GM12878 (cell line): ENCODE data around the gene PCDHGA1. TPM values are rescaled to one million over a fixed set of nuclear protein-coding genes. Genes with fewer than 3 reads are reported as not detected.
A peak's percentile ranks its signal among the peaks of the same experiment; 100 is the strongest.

Experiments used
- ATAC-seq: fragments of 200-7000 bp; cut with Tn5 transposase; 3 replicates; pipeline ENCODE4 v1.9.1; 2020; ENCODE audit warnings: mild to moderate bottlenecking, moderate library complexity
- BruUV-seq: library from RNA; stranded (reverse); fragments of 400-500 nt; replicated peaks from 2 replicates; lab custom pipeline; 2021; lab: Mats Ljungman, UMichigan
- CTCF ChIA-PET: fragments of 300-600 bp; sonication (Branson Sonifier 250); formaldehyde crosslinking; extraction: SDS; loops from one replicate; lab custom pipeline; 2021; ENCODE audit warnings: inconsistent platforms; lab: Yijun Ruan, JAX
- POLR2A ChIA-PET: fragments of 350-600 bp; formaldehyde crosslinking; extraction: SDS; loops from one replicate; lab custom pipeline; 2021; ENCODE audit warnings: inconsistent platforms; lab: Charles Lee
- RAD21 ChIA-PET: fragments of 300-600 bp; sonication (Branson Sonifier 250); formaldehyde crosslinking; loops from one replicate; lab custom pipeline; 2023; ENCODE audit warnings: antibody characterized with exemption; ENCODE audit not compliant: unreplicated experiment; lab: Charles Lee
- SMC1A ChIA-PET: fragments of 300-600 bp; sonication (Branson Sonifier 250); formaldehyde crosslinking; loops from one replicate; lab custom pipeline; 2023; ENCODE audit not compliant: unreplicated experiment, uncharacterized antibody; lab: Charles Lee
- DNase-seq: peaks from one replicate; pipeline ENCODE4 v3.0.0-alpha.2; 2011; ENCODE audit warnings: low read depth, low spot score
- FAIRE-seq: peaks from 3 replicates; lab custom pipeline; 2011; peaks lifted over from hg19 to GRCh38; lab: Jason Lieb, UNC
- H2AFZ ChIP-seq: 2 replicates; pipeline ENCODE4 v1.6.0; 2011; ENCODE audit warnings: low read depth, low read length, control low read depth; ENCODE audit not compliant: control insufficient read depth
- H3K27ac ChIP-seq: 2 replicates; pipeline ENCODE4 v1.5.1; 2011; ENCODE audit warnings: control low read depth; ENCODE audit not compliant: control insufficient read depth, insufficient read depth
- H3K27me3 ChIP-seq, 2 experiments: replicated peaks in 1 of 2; 2 replicates each; pipeline versions ENCODE4 v1.6.0 to v1.6.1; 2011; ENCODE audit warnings: low read length in 1 of 2; ENCODE audit not compliant: control insufficient read depth in 2 of 2, insufficient read depth in 2 of 2
- H3K36me3 ChIP-seq, 2 experiments: 2 replicates each; pipeline ENCODE4 v1.5.1; 2011; ENCODE audit warnings: low read length in 1 of 2; ENCODE audit not compliant: control insufficient read depth in 2 of 2, insufficient read depth in 2 of 2
- H3K4me1 ChIP-seq: 2 replicates; pipeline ENCODE4 v1.6.1; 2011; ENCODE audit warnings: mild to moderate bottlenecking, low read length, moderate library complexity, mixed read lengths; ENCODE audit not compliant: control insufficient read depth, insufficient read depth
- H3K4me2 ChIP-seq: 2 replicates; pipeline ENCODE4 v1.6.0; 2011; ENCODE audit warnings: control low read depth; ENCODE audit not compliant: control insufficient read depth, insufficient read depth
- H3K4me3 ChIP-seq: fragments of 200-600 bp; sonication (generic); 2 replicates; pipeline ENCODE4 v1.5.1; 2016
- H3K79me2 ChIP-seq: 2 replicates; pipeline ENCODE4 v1.6.0; 2011; ENCODE audit warnings: low read length; ENCODE audit not compliant: control insufficient read depth, insufficient read depth
- H3K9ac ChIP-seq: 2 replicates; pipeline ENCODE4 v1.8.0; 2011; ENCODE audit warnings: low read length, control low read depth, mixed read lengths; ENCODE audit not compliant: control insufficient read depth, insufficient read depth
- H3K9me3 ChIP-seq: replicated peaks from 3 replicates; pipeline ENCODE4 v1.5.1; 2011; ENCODE audit warnings: mild to moderate bottlenecking, low read length; ENCODE audit not compliant: control insufficient read depth, insufficient read depth
- H4K20me1 ChIP-seq: 2 replicates; pipeline ENCODE4 v1.6.0; 2011; ENCODE audit not compliant: control insufficient read depth, insufficient read depth
- BCL11A ChIP-seq: IDR thresholded peaks from 2 replicates; pipeline ENCODE4 v1.6.1; 2011; ENCODE audit warnings: low read depth, low read length
- CHD1 ChIP-seq: IDR thresholded peaks from 2 replicates; pipeline ENCODE4 v1.6.1; 2012; ENCODE audit warnings: low read depth, low read length, improper control_type of control experiment
- GATAD2B ChIP-seq: fragments of 450-650 bp; conservative IDR thresholded peaks from 2 replicates; pipeline ENCODE4 v1.6.1; 2017; ENCODE audit warnings: low read depth, mild to moderate bottlenecking, moderate library complexity
- LARP7 ChIP-seq: fragments of 450-650 bp; IDR thresholded peaks from 2 replicates; pipeline ENCODE4 v1.6.1; 2017; ENCODE audit warnings: mild to moderate bottlenecking
- NFIC ChIP-seq: IDR thresholded peaks from 2 replicates; pipeline ENCODE4 v1.6.1; 2012; ENCODE audit warnings: low read depth, mild to moderate bottlenecking, inconsistent platforms, low read length, moderate library complexity
- PAX5 ChIP-seq: IDR thresholded peaks from 2 replicates; pipeline ENCODE4 v1.6.1; 2011; ENCODE audit warnings: low read depth, low read length, borderline replicate concordance
- RFX5 ChIP-seq: IDR thresholded peaks from 2 replicates; pipeline ENCODE4 v1.6.1; 2011; ENCODE audit warnings: low read depth, low read length, improper control_type of control experiment
- STAT1 ChIP-seq: fragments of 450-650 bp; conservative IDR thresholded peaks from 2 replicates; pipeline ENCODE4 v1.6.1; 2014; ENCODE audit warnings: antibody characterized with exemption, mild to moderate bottlenecking
- TARDBP ChIP-seq: IDR thresholded peaks from 2 replicates; pipeline ENCODE4 v1.6.1; 2016; ENCODE audit warnings: borderline replicate concordance
- WGBS: methylation state at CpG from one replicate; pipeline ENCODE4 v1.1.6; 2016; ENCODE audit warnings: low lambda C conversion rate; ENCODE audit not compliant: insufficient replicate concordance, insufficient coverage; ENCODE audit errors: missing lambda C conversion rate; 5-methylcytosine and 5-hydroxymethylcytosine counted together
- in situ Hi-C: fragments of 300-500 bp; cut with MboI; formaldehyde crosslinking; loops from 9 replicates; pipeline ENCODE4 v1.14.3; 2018; ENCODE audit warnings: mixed read lengths
- intact Hi-C: fragments of 100-400 bp; cut with micrococcal nuclease; formaldehyde crosslinking; loops from one replicate; pipeline ENCODE4 v1.14.2; 2022; ENCODE audit not compliant: unreplicated experiment
- polyA plus RNA-seq, 11 experiments: library from polyadenylated mRNA; depleted of rRNA in 4 of 11; unstranded in 6 of 11; stranded (reverse) in 5 of 11; fragments of >200 nt; fragmentation: Nextera tagmentation in 4 of 11; fragmentation: Illumina TruSeq in 1 of 11; extraction: Ambion mirVana in 4 of 11; extraction: Trizol in 1 of 11; gene quantifications; 1 replicate in 1 of 11; 2 replicates in 10 of 11; pipeline versions ENCODE4 v1.2.1 to v1.2.3, GENCODE V29; 2011 to 2016; ENCODE audit warnings: inconsistent platforms in 2 of 11, missing spikeins in 2 of 11, low read depth in 1 of 11
- total RNA-seq, 4 experiments: library from RNA; depleted of rRNA in 3 of 4; stranded (reverse); fragments of >200 nt in 3 of 4; fragmentation: Illumina TruSeq in 1 of 4; extraction: Trizol in 1 of 4; gene quantifications; 2 replicates each; pipeline versions ENCODE4 v1.2.1 to v1.2.3, GENCODE V29; 2013 to 2021
- TF ChIP-seq, protein P1 (sequence below): IDR thresholded peaks from 2 replicates; pipeline ENCODE4 v1.6.1; 2011; ENCODE audit warnings: borderline replicate concordance, low read depth, mild to moderate bottlenecking, moderate library complexity, low read length; ENCODE audit not compliant: insufficient read depth, poor library complexity, severe bottlenecking
- TF ChIP-seq, protein P2 (sequence below), 3 experiments: IDR thresholded peaks in 2 of 3; conservative IDR thresholded peaks in 1 of 3; 2 replicates each; pipeline ENCODE4 v1.5.1; 2011; ENCODE audit warnings: low read depth in 3 of 3, low read length in 3 of 3, mild to moderate bottlenecking in 3 of 3, control low read depth in 2 of 3, moderate library complexity in 2 of 3, inconsistent platforms in 1 of 3, mixed read lengths in 1 of 3; ENCODE audit not compliant: control insufficient read depth in 2 of 3, insufficient read depth in 1 of 3; ENCODE audit errors: extremely low read depth in 1 of 3
- TF ChIP-seq, protein P3 (sequence below): fragments of 450-650 bp; IDR thresholded peaks from 2 replicates; pipeline ENCODE4 v1.6.1; 2014; ENCODE audit warnings: mild to moderate bottlenecking
- TF ChIP-seq, protein P4 (sequence below): IDR thresholded peaks from 2 replicates; pipeline ENCODE4 v1.6.1; 2011; ENCODE audit warnings: low read depth, mild to moderate bottlenecking, low read length, moderate library complexity, borderline replicate concordance; ENCODE audit errors: extremely low read depth

The PCDHGA1 gene
- total and polyA plus RNA-seq, 10 of the 15 experiments (the other 5 are each of a cell fraction or from before 2014, with no cell fraction given): 0.02 to 0.51 (median 0.19) TPM; not detected in 3

DNA sequence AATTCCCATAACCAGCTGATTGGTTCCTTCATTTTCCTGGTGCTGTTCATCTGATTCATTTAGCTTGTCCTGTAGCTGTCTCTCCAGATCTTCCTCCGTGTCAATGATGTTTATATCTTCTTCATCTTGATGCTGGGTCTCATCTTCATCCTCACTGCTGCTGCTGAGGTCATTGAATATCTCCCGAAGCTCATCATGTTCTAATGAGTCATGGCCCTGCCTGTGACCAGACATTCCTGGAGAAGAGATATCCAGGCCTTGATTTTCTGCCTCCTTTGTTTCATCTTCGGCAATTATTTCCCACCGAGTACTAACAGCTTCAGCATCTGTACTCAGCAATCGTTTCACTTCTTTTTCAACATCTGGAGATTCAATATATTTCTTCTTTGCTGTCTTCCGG lies 11.1 kb upstream of the PCDHGA1 start:
- no peak overlapping the region for H3K27ac ChIP-seq
- in situ Hi-C loops: no loop called here
- RAD21 ChIA-PET: interaction anchor here (1.0 to 2.7 kb wide), 2 partner anchors 239 to 245 kb away, joined by 4 to 17 read pairs; no protein-coding TSS in a partner anchor
- TF ChIP-seq, protein P1, sequence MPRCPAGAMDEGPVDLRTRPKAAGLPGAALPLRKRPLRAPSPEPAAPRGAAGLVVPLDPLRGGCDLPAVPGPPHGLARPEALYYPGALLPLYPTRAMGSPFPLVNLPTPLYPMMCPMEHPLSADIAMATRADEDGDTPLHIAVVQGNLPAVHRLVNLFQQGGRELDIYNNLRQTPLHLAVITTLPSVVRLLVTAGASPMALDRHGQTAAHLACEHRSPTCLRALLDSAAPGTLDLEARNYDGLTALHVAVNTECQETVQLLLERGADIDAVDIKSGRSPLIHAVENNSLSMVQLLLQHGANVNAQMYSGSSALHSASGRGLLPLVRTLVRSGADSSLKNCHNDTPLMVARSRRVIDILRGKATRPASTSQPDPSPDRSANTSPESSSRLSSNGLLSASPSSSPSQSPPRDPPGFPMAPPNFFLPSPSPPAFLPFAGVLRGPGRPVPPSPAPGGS: no peak
- TF ChIP-seq LARP7 (no peak), RFX5 (no peak), STAT1 (no peak), PAX5 (no peak), BCL11A (no peak), NFIC (no peak), TARDBP (no peak), CHD1 (no peak), GATAD2B (no peak)
- TF ChIP-seq, protein P2, sequence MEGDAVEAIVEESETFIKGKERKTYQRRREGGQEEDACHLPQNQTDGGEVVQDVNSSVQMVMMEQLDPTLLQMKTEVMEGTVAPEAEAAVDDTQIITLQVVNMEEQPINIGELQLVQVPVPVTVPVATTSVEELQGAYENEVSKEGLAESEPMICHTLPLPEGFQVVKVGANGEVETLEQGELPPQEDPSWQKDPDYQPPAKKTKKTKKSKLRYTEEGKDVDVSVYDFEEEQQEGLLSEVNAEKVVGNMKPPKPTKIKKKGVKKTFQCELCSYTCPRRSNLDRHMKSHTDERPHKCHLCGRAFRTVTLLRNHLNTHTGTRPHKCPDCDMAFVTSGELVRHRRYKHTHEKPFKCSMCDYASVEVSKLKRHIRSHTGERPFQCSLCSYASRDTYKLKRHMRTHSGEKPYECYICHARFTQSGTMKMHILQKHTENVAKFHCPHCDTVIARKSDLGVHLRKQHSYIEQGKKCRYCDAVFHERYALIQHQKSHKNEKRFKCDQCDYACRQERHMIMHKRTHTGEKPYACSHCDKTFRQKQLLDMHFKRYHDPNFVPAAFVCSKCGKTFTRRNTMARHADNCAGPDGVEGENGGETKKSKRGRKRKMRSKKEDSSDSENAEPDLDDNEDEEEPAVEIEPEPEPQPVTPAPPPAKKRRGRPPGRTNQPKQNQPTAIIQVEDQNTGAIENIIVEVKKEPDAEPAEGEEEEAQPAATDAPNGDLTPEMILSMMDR (IDR thresholded peaks at IDR 0.05 in 2 of 3, conservative IDR thresholded peaks at IDR 0.05 in 1 of 3; ENCODE audit: control insufficient read depth in 2 of 3, extremely low read depth in 1 of 3, insufficient read depth in 1 of 3, low read depth in 3 of 3, low read length in 3 of 3): no peak
- TF ChIP-seq, protein P3, sequence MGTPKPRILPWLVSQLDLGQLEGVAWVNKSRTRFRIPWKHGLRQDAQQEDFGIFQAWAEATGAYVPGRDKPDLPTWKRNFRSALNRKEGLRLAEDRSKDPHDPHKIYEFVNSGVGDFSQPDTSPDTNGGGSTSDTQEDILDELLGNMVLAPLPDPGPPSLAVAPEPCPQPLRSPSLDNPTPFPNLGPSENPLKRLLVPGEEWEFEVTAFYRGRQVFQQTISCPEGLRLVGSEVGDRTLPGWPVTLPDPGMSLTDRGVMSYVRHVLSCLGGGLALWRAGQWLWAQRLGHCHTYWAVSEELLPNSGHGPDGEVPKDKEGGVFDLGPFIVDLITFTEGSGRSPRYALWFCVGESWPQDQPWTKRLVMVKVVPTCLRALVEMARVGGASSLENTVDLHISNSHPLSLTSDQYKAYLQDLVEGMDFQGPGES: no peak
- TF ChIP-seq, protein P4, sequence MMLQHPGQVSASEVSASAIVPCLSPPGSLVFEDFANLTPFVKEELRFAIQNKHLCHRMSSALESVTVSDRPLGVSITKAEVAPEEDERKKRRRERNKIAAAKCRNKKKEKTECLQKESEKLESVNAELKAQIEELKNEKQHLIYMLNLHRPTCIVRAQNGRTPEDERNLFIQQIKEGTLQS: no peak
- TF ChIP-seq, all 136 proteins: peak for 0
- Histone ChIP-seq H3K4me3 (peak overlapping the region; percentile 81; the same call in 1 of the 2 replicates), H3K4me1 (no peaks in the 10 kb centered on the region), H3K36me3 (0 out of 4 replicates have a peak, but pooled peaks cover 0 to 4% of the 10 kb centered on the region in 2 experiments), H2AFZ (no peak overlapping the region), H3K27me3 (no peaks in the 10 kb centered on the region), H3K79me2 (peaks cover 23% of the 10 kb centered on the region), H3K4me2 (peak overlapping the region; percentile 68; the same call in 1 of the 2 replicates), H4K20me1 (no peaks in the 10 kb centered on the region), H3K9ac (no peak overlapping the region), H3K9me3 (peaks cover 29% of the 10 kb centered on the region)
- FAIRE-seq (no peak), ATAC-seq (no peak), DNase-seq (no peak)
- no TSS peak for BruUV-seq
- intact Hi-C loops: no loop called here
- 98% methylated on average over 6 of the region's 6 CpGs for WGBS
- POLR2A ChIA-PET: no interaction called here
- SMC1A ChIA-PET: interaction anchor here (1.0 to 2.2 kb wide), 2 partner anchors 19 to 50 kb away, joined by 3 to 5 read pairs; partner anchors contain the start of gene PCDHGB3
- CTCF ChIA-PET: interaction anchor here (1.1 to 3.1 kb wide), 15 partner anchors 11 to 248 kb away, joined by 3 to 21 read pairs (median 5); partner anchors contain the start of genes PCDHGA1, PCDHGA10, PCDHGA11 and PCDHGB3
